Chondrocyte (in vitro differentiated cells): ENCODE measurements around the gene CPE. TPM values are rescaled to one million over a fixed set of nuclear protein-coding genes. Genes with fewer than 3 reads are reported as not detected.
A peak's percentile ranks its signal among the peaks of the same experiment; 100 is the strongest.

Source experiments
- DNase-seq: peaks from one replicate; pipeline ENCODE4 v3.0.0; 2021; ENCODE audit warnings: mixed read lengths, low spot score
- H3K27ac Mint-ChIP-seq: one replicate; pipeline ENCODE4 v1.8.0; 2021; ENCODE audit warnings: mild to moderate bottlenecking, moderate library complexity, mixed read lengths; ENCODE audit not compliant: unreplicated experiment
- H3K27me3 Mint-ChIP-seq: 2 replicates; pipeline ENCODE4 v1.8.0; 2021; ENCODE audit warnings: low read depth, mixed read lengths
- H3K36me3 Mint-ChIP-seq: 2 replicates; pipeline ENCODE4 v1.8.0; 2021; ENCODE audit warnings: low read depth, mixed read lengths
- H3K4me1 Mint-ChIP-seq: 2 replicates; pipeline ENCODE4 v1.8.0; 2021; ENCODE audit warnings: low read depth, mild to moderate bottlenecking, mixed read lengths
- H3K4me3 Mint-ChIP-seq: one replicate; pipeline ENCODE4 v1.8.0; 2021; ENCODE audit warnings: mild to moderate bottlenecking, moderate library complexity, mixed read lengths; ENCODE audit not compliant: unreplicated experiment
- H3K9me3 Mint-ChIP-seq: 2 replicates; pipeline ENCODE4 v1.8.0; 2021; ENCODE audit warnings: low read depth, mixed read lengths
- total RNA-seq: library from RNA; stranded (reverse); gene quantifications from 3 replicates; pipeline ENCODE4 v1.2.1, GENCODE V29; 2021
- TF ChIP-seq, protein P1 (sequence below): fragments of 200-600 bp; sonication (generic); IDR thresholded peaks from 2 replicates; pipeline ENCODE4 v1.5.0; 2021; ENCODE audit warnings: antibody characterized with exemption, mild to moderate bottlenecking, moderate library complexity

CPE gene
- total RNA-seq, 1 donor from 2014 or later, result 275 TPM

DNA sequence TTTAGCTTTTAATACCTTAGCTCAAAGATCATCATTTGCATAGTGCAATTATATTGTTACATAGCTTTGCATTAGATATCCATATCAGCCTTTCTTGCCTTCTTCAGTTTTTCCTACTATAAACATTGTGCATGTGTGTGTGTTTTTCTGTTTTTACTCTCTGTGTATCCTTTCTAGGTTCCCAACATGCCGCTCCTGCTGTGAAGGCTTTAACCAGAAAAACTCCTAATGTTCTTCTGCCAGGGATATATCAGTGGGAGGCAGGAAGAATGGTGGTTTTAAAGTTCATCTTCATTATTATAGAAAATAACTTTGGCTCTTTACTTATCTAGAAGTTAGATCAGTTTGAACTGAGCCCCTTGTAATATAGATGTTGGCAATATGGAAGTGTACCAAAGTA, 61.2 kb downstream of the CPE start:
- Mint-ChIP-seq H3K4me3 (no peak overlapping the region), H3K9me3 (no peaks in the 10 kb centered on the region), H3K27ac (peak overlapping the region; percentile 17), H3K36me3 (no peaks in the 10 kb centered on the region), H3K4me1 (peaks cover 12% of the 10 kb centered on the region), H3K27me3 (no peaks in the 10 kb centered on the region)
- no peak for DNase-seq
- TF ChIP-seq, protein P1, sequence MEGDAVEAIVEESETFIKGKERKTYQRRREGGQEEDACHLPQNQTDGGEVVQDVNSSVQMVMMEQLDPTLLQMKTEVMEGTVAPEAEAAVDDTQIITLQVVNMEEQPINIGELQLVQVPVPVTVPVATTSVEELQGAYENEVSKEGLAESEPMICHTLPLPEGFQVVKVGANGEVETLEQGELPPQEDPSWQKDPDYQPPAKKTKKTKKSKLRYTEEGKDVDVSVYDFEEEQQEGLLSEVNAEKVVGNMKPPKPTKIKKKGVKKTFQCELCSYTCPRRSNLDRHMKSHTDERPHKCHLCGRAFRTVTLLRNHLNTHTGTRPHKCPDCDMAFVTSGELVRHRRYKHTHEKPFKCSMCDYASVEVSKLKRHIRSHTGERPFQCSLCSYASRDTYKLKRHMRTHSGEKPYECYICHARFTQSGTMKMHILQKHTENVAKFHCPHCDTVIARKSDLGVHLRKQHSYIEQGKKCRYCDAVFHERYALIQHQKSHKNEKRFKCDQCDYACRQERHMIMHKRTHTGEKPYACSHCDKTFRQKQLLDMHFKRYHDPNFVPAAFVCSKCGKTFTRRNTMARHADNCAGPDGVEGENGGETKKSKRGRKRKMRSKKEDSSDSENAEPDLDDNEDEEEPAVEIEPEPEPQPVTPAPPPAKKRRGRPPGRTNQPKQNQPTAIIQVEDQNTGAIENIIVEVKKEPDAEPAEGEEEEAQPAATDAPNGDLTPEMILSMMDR, result no peak

DNA sequence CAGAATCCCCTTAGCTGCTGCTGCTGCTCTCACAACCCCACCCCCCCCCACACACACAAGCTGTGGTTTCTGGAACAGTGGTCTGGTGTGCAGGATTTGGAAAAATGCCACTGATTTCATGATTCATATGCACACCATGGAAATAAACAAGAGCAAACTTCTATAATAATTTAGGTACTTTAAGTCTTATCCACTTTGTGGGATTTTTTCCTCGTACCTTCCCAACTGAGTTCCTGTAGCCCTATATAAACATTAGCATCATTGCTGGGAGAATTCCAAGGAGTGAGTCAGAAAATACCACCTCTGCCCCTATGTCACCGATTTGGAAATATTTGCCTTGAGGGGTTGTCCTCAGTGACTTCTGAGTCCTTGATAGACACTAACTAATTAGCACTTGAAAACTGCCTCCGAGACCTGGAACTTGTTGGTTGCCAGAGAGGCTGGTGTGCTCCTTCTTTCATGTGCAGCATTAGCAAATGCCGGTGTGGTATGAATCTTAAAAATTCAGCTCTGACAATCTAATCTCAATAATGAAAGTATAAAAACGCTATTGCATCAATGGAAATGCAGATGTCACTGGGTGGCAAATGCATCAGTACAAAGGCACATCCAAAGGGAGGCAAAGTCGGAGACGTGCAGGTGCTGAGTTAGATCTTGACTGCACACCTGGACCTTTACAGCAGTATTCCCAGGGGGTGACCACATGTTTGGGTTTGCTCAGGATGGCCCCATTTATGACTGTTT, 61.8 kb downstream of the CPE start:
- H3K27me3 Mint-ChIP-seq, result no peaks in the 10 kb centered on the region
- H3K36me3 Mint-ChIP-seq, result no peaks in the 10 kb centered on the region
- peak overlapping the region; percentile 17 for H3K27ac Mint-ChIP-seq
- H3K4me3 Mint-ChIP-seq, result peak overlapping the region; percentile 43
- H3K9me3 Mint-ChIP-seq, result no peaks in the 10 kb centered on the region
- DNase-seq, result no peak
- TF ChIP-seq, protein P1, result no peak
- peaks cover 12% of the 10 kb centered on the region for H3K4me1 Mint-ChIP-seq

DNA sequence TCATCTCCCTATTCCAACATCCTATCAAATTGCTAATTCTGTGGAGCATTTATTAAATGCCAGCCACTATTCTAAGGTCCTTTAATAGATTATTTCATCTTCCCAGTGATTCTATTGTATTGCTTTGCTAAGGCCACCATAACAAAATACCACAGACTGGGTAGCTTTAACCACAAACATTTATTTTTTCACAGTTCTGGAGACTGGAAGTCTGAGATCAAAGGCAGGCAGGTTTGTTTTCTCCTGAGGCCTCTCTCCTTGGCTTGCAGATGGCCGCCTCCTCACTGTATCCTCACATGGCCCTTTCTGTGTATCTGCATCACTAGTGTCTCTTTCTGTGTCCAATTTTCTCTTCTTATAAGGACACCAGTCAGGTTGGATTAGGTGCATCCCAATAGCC, 64.5 kb downstream of the CPE start:
- H3K36me3 Mint-ChIP-seq, result no peaks in the 10 kb centered on the region
- peak overlapping the region; percentile 2 for H3K27ac Mint-ChIP-seq
- H3K4me1 Mint-ChIP-seq, result peaks cover 12% of the 10 kb centered on the region
- no peaks in the 10 kb centered on the region for H3K27me3 Mint-ChIP-seq
- no peaks in the 10 kb centered on the region for H3K9me3 Mint-ChIP-seq
- H3K4me3 Mint-ChIP-seq, result no peak overlapping the region
- no peak for DNase-seq
- TF ChIP-seq, protein P1, result no peak

DNA sequence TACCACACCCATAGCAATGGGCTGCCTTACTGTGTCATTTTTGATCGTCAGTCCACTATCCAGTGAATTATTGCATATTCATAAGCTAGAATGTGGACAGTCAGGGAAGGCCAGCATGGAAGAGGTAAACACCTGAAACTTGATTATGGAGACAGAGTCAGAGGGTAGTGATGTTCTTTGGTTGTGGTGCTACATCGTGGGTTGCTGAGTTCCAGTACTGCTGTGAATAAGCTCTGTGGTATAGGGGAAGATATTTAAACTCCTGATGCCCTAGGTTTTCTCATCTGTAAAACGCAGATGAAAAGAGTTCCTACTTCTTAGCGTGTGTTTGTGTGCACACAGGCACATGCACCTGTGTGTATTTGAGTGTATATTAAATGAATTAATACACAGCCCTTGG, 69.9 kb downstream of the CPE start:
- Mint-ChIP-seq H3K27ac (no peak overlapping the region), H3K4me1 (no peaks in the 10 kb centered on the region), H3K27me3 (no peaks in the 10 kb centered on the region), H3K9me3 (no peaks in the 10 kb centered on the region), H3K36me3 (peaks cover 2% of the 10 kb centered on the region), H3K4me3 (no peak overlapping the region)
- DNase-seq, result no peak
- TF ChIP-seq, protein P1, result no peak

DNA sequence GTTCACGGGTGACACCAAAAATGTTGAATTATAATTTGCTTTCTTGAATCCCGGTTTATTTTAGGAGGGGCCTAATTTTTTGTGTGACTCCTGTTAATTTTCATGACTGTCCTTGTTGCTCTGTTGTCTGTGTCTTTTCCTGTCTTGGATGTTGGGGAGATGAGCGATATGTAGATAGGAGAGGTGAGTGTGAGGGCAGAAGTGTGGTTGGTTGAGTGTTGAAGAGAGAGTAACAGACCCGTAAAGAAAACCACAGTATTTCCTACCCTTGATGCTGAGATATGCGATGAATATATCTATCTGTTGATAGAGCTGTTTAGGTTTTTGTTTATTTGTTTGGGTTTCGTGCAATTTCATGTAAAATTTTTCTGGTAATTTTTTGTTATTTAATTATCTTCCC, 70.5 kb downstream of the CPE start:
- no peaks in the 10 kb centered on the region for H3K9me3 Mint-ChIP-seq
- H3K4me3 Mint-ChIP-seq, result no peak overlapping the region
- no peak overlapping the region for H3K27ac Mint-ChIP-seq

More for the DNA sequence above, 70.5 kb downstream of the CPE start:
- TF ChIP-seq, protein P1, result no peak
- Mint-ChIP-seq H3K27me3 (no peaks in the 10 kb centered on the region), H3K36me3 (peaks cover 2% of the 10 kb centered on the region), H3K4me1 (peaks cover 3% of the 10 kb centered on the region)
- no peak for DNase-seq
